ENCODE measurements around the gene PTTG1.
"Not testable (repeated sequence)": the region's sequence is repeated elsewhere in the genome, so short reads cannot be mapped to it uniquely, and the experiment has no call there.

The PTTG1 gene

GRCh38 chr5:160423099-160423498 is 1.4 kb downstream of the PTTG1 start:
- no peak overlapping the region for H3K27ac ChIP-seq (ENCODE audit: low read depth, low read length)
- no peak overlapping the region for H2AFZ ChIP-seq (ENCODE audit: low read length, unreplicated experiment)
- H3K4me1 ChIP-seq (ENCODE audit: control insufficient read depth, insufficient read depth, low read length, unreplicated experiment): peaks cover 37% of the 10 kb centered on the region
- peaks cover 48% of the 10 kb centered on the region for H3K79me2 ChIP-seq (ENCODE audit: control insufficient read depth, insufficient read depth, low read length, unreplicated experiment)
- H3K4me3 ChIP-seq (ENCODE audit: low read depth, low read length): peak overlapping the region; percentile 86
- peaks cover 17% of the 10 kb centered on the region; the same call in 1 of the 2 replicates for H3K36me3 ChIP-seq (ENCODE audit: insufficient read depth, low read length)
- no peaks in the 10 kb centered on the region for H3K27me3 ChIP-seq (ENCODE audit: insufficient read depth, low read length)

- Histone ChIP-seq H3K4me3 (ENCODE audit: low read depth, low read length) (no peak overlapping the region), H3K4me1 (ENCODE audit: control insufficient read depth, insufficient read depth, low read length, unreplicated experiment) (peaks cover 24% of the 10 kb centered on the region), H3K36me3 (ENCODE audit: insufficient read depth, low read length) (peaks cover 28% of the 10 kb centered on the region), H3K27ac (ENCODE audit: low read depth, low read length) (no peak overlapping the region), H2AFZ (ENCODE audit: low read length, unreplicated experiment) (no peak overlapping the region), H3K27me3 (ENCODE audit: insufficient read depth, low read length) (no peaks in the 10 kb centered on the region), H3K79me2 (ENCODE audit: control insufficient read depth, insufficient read depth, low read length, unreplicated experiment) (peaks cover 32% of the 10 kb centered on the region)
Measured at GRCh38 chr5:160427607-160428006, 6.0 kb downstream of the PTTG1 start.

- Histone ChIP-seq H3K4me3 (ENCODE audit: low read depth, low read length) (no peak overlapping the region), H3K27ac (ENCODE audit: low read depth, low read length) (no peak overlapping the region), H3K36me3 (ENCODE audit: insufficient read depth, low read length) (peaks cover 14% of the 10 kb centered on the region), H3K79me2 (ENCODE audit: control insufficient read depth, insufficient read depth, low read length, unreplicated experiment) (no peaks in the 10 kb centered on the region), H3K27me3 (ENCODE audit: insufficient read depth, low read length) (peaks cover 5% of the 10 kb centered on the region), H3K4me1 (ENCODE audit: control insufficient read depth, insufficient read depth, low read length, unreplicated experiment) (no peaks in the 10 kb centered on the region), H2AFZ (ENCODE audit: low read length, unreplicated experiment) (no peak overlapping the region)
Measured at GRCh38 chr5:160432196-160432595, 10.5 kb downstream of the PTTG1 start.

GRCh38 chr5:160432787-160433186 is 11.1 kb downstream of the PTTG1 start:
- H3K27me3 ChIP-seq (ENCODE audit: insufficient read depth, low read length): peaks cover 7% of the 10 kb centered on the region

GRCh38 chr5:160434022-160434531 is 12.4 kb downstream of the PTTG1 start:
- Histone ChIP-seq H3K27me3 (ENCODE audit: insufficient read depth, low read length) (peaks cover 7% of the 10 kb centered on the region), H3K36me3 (ENCODE audit: insufficient read depth, low read length) (0 out of 2 replicates have a peak, but pooled peaks cover 1% of the 10 kb centered on the region), H3K4me3 (ENCODE audit: low read depth, low read length) (no peak overlapping the region), H3K27ac (ENCODE audit: low read depth, low read length) (no peak overlapping the region), H3K4me1 (ENCODE audit: control insufficient read depth, insufficient read depth, low read length, unreplicated experiment) (peaks cover 5% of the 10 kb centered on the region), H2AFZ (ENCODE audit: low read length, unreplicated experiment) (no peak overlapping the region), H3K79me2 (ENCODE audit: control insufficient read depth, insufficient read depth, low read length, unreplicated experiment) (no peaks in the 10 kb centered on the region)

More at GRCh38 chr5:160432787-160433186, 11.1 kb downstream of the PTTG1 start:
- Histone ChIP-seq H2AFZ (ENCODE audit: low read length, unreplicated experiment) (no peak overlapping the region), H3K4me3 (ENCODE audit: low read depth, low read length) (no peak overlapping the region), H3K4me1 (ENCODE audit: control insufficient read depth, insufficient read depth, low read length, unreplicated experiment) (no peaks in the 10 kb centered on the region), H3K36me3 (ENCODE audit: insufficient read depth, low read length) (peaks cover 12% of the 10 kb centered on the region), H3K79me2 (ENCODE audit: control insufficient read depth, insufficient read depth, low read length, unreplicated experiment) (no peaks in the 10 kb centered on the region), H3K27ac (ENCODE audit: low read depth, low read length) (no peak overlapping the region)

- no peak overlapping the region for H3K27ac ChIP-seq (ENCODE audit: low read depth, low read length)
Measured at GRCh38 chr5:160435532-160435931, 13.9 kb downstream of the PTTG1 start.

GRCh38 chr5:160436017-160436416 is 14.4 kb downstream of the PTTG1 start:
- Histone ChIP-seq H3K4me3 (ENCODE audit: low read depth, low read length) (no peak overlapping the region), H3K79me2 (ENCODE audit: control insufficient read depth, insufficient read depth, low read length, unreplicated experiment) (no peaks in the 10 kb centered on the region), H3K27ac (ENCODE audit: low read depth, low read length) (no peak overlapping the region), H3K4me1 (ENCODE audit: control insufficient read depth, insufficient read depth, low read length, unreplicated experiment) (peaks cover 5% of the 10 kb centered on the region), H3K27me3 (ENCODE audit: insufficient read depth, low read length) (peaks cover 7% of the 10 kb centered on the region), H2AFZ (ENCODE audit: low read length, unreplicated experiment) (no peak overlapping the region), H3K36me3 (ENCODE audit: insufficient read depth, low read length) (no peaks in the 10 kb centered on the region)

More at GRCh38 chr5:160435532-160435931, 13.9 kb downstream of the PTTG1 start:
- Histone ChIP-seq H3K27me3 (ENCODE audit: insufficient read depth, low read length) (peaks cover 7% of the 10 kb centered on the region), H3K79me2 (ENCODE audit: control insufficient read depth, insufficient read depth, low read length, unreplicated experiment) (no peaks in the 10 kb centered on the region), H3K4me3 (ENCODE audit: low read depth, low read length) (no peak overlapping the region), H3K4me1 (ENCODE audit: control insufficient read depth, insufficient read depth, low read length, unreplicated experiment) (peaks cover 5% of the 10 kb centered on the region), H3K36me3 (ENCODE audit: insufficient read depth, low read length) (no peaks in the 10 kb centered on the region), H2AFZ (ENCODE audit: low read length, unreplicated experiment) (no peak overlapping the region)

GRCh38 chr5:160436661-160437060 is 15.0 kb downstream of the PTTG1 start:
- not testable (repeated sequence) for H2AFZ ChIP-seq (ENCODE audit: low read length, unreplicated experiment)

GRCh38 chr5:160437271-160437670 is 15.6 kb downstream of the PTTG1 start:
- Histone ChIP-seq H3K27ac (ENCODE audit: low read depth, low read length) (no peak overlapping the region), H3K4me3 (ENCODE audit: low read depth, low read length) (no peak overlapping the region), H3K36me3 (ENCODE audit: insufficient read depth, low read length) (no peaks in the 10 kb centered on the region), H3K79me2 (ENCODE audit: control insufficient read depth, insufficient read depth, low read length, unreplicated experiment) (no peaks in the 10 kb centered on the region), H3K4me1 (ENCODE audit: control insufficient read depth, insufficient read depth, low read length, unreplicated experiment) (peaks cover 5% of the 10 kb centered on the region), H3K27me3 (ENCODE audit: insufficient read depth, low read length) (peaks cover 7% of the 10 kb centered on the region), H2AFZ (ENCODE audit: low read length, unreplicated experiment) (no peak overlapping the region)

More at GRCh38 chr5:160436661-160437060, 15.0 kb downstream of the PTTG1 start:
- H3K36me3 ChIP-seq (ENCODE audit: insufficient read depth, low read length); H3K27me3 ChIP-seq (ENCODE audit: insufficient read depth, low read length); H3K4me3 ChIP-seq (ENCODE audit: low read depth, low read length); H3K79me2 ChIP-seq (ENCODE audit: control insufficient read depth, insufficient read depth, low read length, unreplicated experiment); H3K27ac ChIP-seq (ENCODE audit: low read depth, low read length); H3K4me1 ChIP-seq (ENCODE audit: control insufficient read depth, insufficient read depth, low read length, unreplicated experiment): not testable (repeated sequence)

- Histone ChIP-seq H3K27ac (ENCODE audit: low read depth, low read length) (no peak overlapping the region), H2AFZ (ENCODE audit: low read length, unreplicated experiment) (peak overlapping the region; percentile 100), H3K79me2 (ENCODE audit: control insufficient read depth, insufficient read depth, low read length, unreplicated experiment) (no peaks in the 10 kb centered on the region), H3K4me1 (ENCODE audit: control insufficient read depth, insufficient read depth, low read length, unreplicated experiment) (peaks cover 5% of the 10 kb centered on the region), H3K36me3 (ENCODE audit: insufficient read depth, low read length) (no peaks in the 10 kb centered on the region), H3K4me3 (ENCODE audit: low read depth, low read length) (peak overlapping the region; percentile 85), H3K27me3 (ENCODE audit: insufficient read depth, low read length) (peaks cover 8% of the 10 kb centered on the region)
Measured at GRCh38 chr5:160438316-160439204, 16.9 kb downstream of the PTTG1 start.

GRCh38 chr5:160439205-160439600 is 17.5 kb downstream of the PTTG1 start:
- Histone ChIP-seq H3K27ac (ENCODE audit: low read depth, low read length) (no peak overlapping the region), H3K27me3 (ENCODE audit: insufficient read depth, low read length) (peaks cover 13% of the 10 kb centered on the region), H3K4me3 (ENCODE audit: low read depth, low read length) (peak overlapping the region; percentile 85), H2AFZ (ENCODE audit: low read length, unreplicated experiment) (peak overlapping the region; percentile 100), H3K4me1 (ENCODE audit: control insufficient read depth, insufficient read depth, low read length, unreplicated experiment) (peaks cover 5% of the 10 kb centered on the region), H3K36me3 (ENCODE audit: insufficient read depth, low read length) (no peaks in the 10 kb centered on the region), H3K79me2 (ENCODE audit: control insufficient read depth, insufficient read depth, low read length, unreplicated experiment) (no peaks in the 10 kb centered on the region)

Measured in ACC112 (cell line).